DOHH2 (cell line): ENCODE data around the gene PPP4R4.

Source experiments
- H3F3A ChIP-seq: fragments of 200-600 bp; sonication (generic), shearing (Covaris generic); 2 replicates; pipeline ENCODE4 v1.6.0; 2016; ENCODE audit warnings: antibody characterized with exemption, mild to moderate bottlenecking; ENCODE audit not compliant: control insufficient read depth, insufficient read depth
- H3K27ac ChIP-seq: fragments of 200-600 bp; sonication (generic); 2 replicates; pipeline ENCODE4 v1.5.1; 2014; ENCODE audit warnings: low read depth, mild to moderate bottlenecking, low read length, moderate library complexity
- H3K27me3 ChIP-seq: fragments of 200-600 bp; sonication (generic); 2 replicates; pipeline ENCODE4 v1.6.1; 2014; ENCODE audit warnings: mild to moderate bottlenecking, low read length, mixed read lengths; ENCODE audit not compliant: control insufficient read depth
- H3K36me3 ChIP-seq: fragments of 200-600 bp; sonication (generic); 2 replicates; pipeline ENCODE4 v1.6.1; 2014; ENCODE audit warnings: mild to moderate bottlenecking, low read length, moderate library complexity, mixed read lengths; ENCODE audit not compliant: control insufficient read depth
- H3K4me1 ChIP-seq: fragments of 200-600 bp; sonication (generic); 2 replicates; pipeline ENCODE4 v1.6.1; 2014; ENCODE audit warnings: mild to moderate bottlenecking, low read length, mixed read lengths; ENCODE audit not compliant: control insufficient read depth
- H3K4me2 ChIP-seq: fragments of 200-600 bp; sonication (generic); 2 replicates; pipeline ENCODE4 v1.6.0; 2014; ENCODE audit warnings: mild to moderate bottlenecking, low read length, moderate library complexity
- H3K4me3 ChIP-seq: fragments of 200-600 bp; sonication (generic); 2 replicates; pipeline ENCODE4 v1.5.1; 2014; ENCODE audit warnings: mild to moderate bottlenecking, low read length, mixed read lengths
- H3K79me2 ChIP-seq: fragments of 200-600 bp; sonication (generic); 2 replicates; pipeline ENCODE4 v1.6.1; 2014; ENCODE audit warnings: mild to moderate bottlenecking, low read length, mixed read lengths; ENCODE audit not compliant: control insufficient read depth
- H3K9me2 ChIP-seq: fragments of 200-600 bp; sonication (generic); replicated peaks from 2 replicates; pipeline ENCODE4 v1.6.1; 2014; ENCODE audit warnings: mild to moderate bottlenecking, low read length, mixed read lengths; ENCODE audit not compliant: control insufficient read depth
- H3K9me3 ChIP-seq: fragments of 200-600 bp; sonication (generic); 2 replicates; pipeline ENCODE4 v1.6.1; 2014; ENCODE audit warnings: antibody characterized with exemption, low read length, mixed read lengths; ENCODE audit not compliant: control insufficient read depth, insufficient read depth
- H4K20me1 ChIP-seq: fragments of 200-600 bp; sonication (generic); 2 replicates; pipeline ENCODE4 v1.6.0; 2014; ENCODE audit warnings: low read depth, mild to moderate bottlenecking, antibody characterized with exemption, low read length, moderate library complexity; ENCODE audit not compliant: control insufficient read depth, insufficient read depth
- EZH2phosphoT487 ChIP-seq: fragments of 200-600 bp; sonication (generic); IDR thresholded peaks from 2 replicates; pipeline ENCODE4 v1.6.1; 2017; ENCODE audit warnings: borderline replicate concordance, mild to moderate bottlenecking, antibody characterized with exemption, low read length, moderate library complexity, mixed read lengths
- TF ChIP-seq, protein P1 (sequence below): fragments of 200-600 bp; sonication (generic); IDR thresholded peaks from one replicate; pipeline ENCODE4 v1.5.1; 2014; ENCODE audit warnings: antibody characterized with exemption, mild to moderate bottlenecking, low read depth, low read length; ENCODE audit not compliant: poor library complexity, severe bottlenecking

The PPP4R4 gene

DNA sequence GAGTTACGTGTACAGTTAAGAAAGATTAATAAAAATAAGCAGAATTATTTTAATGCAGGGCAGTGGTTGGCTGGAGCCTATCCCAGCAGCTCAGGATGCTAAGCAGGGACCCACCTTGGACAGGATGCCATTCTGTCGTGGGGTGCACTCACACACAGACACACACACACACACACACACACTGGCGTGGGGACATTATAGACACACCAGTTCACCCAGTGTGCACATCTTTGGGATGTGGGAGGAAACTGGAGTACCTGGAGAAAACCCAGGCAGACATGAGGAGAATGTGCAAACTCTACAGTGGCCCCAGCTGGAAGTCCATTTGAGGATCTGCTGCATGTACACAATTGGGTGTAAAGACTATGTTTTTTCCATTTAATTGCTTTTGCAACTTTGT is 31.9 kb upstream of the PPP4R4 start:
- no peak overlapping the region for H3K4me3 ChIP-seq
- H3K9me2 ChIP-seq = no peaks in the 10 kb centered on the region
- TF ChIP-seq EZH2phosphoT487 = no peak
- TF ChIP-seq, protein P1, sequence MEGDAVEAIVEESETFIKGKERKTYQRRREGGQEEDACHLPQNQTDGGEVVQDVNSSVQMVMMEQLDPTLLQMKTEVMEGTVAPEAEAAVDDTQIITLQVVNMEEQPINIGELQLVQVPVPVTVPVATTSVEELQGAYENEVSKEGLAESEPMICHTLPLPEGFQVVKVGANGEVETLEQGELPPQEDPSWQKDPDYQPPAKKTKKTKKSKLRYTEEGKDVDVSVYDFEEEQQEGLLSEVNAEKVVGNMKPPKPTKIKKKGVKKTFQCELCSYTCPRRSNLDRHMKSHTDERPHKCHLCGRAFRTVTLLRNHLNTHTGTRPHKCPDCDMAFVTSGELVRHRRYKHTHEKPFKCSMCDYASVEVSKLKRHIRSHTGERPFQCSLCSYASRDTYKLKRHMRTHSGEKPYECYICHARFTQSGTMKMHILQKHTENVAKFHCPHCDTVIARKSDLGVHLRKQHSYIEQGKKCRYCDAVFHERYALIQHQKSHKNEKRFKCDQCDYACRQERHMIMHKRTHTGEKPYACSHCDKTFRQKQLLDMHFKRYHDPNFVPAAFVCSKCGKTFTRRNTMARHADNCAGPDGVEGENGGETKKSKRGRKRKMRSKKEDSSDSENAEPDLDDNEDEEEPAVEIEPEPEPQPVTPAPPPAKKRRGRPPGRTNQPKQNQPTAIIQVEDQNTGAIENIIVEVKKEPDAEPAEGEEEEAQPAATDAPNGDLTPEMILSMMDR = no peak
- no peaks in the 10 kb centered on the region for H3K27me3 ChIP-seq
- H3F3A ChIP-seq = no peaks in the 10 kb centered on the region
- no peak overlapping the region for H3K27ac ChIP-seq
- H3K4me1 ChIP-seq = peaks cover 13% of the 10 kb centered on the region
- H3K36me3 ChIP-seq = no peaks in the 10 kb centered on the region
- H3K4me2 ChIP-seq = no peak overlapping the region
- no peaks in the 10 kb centered on the region for H4K20me1 ChIP-seq
- H3K79me2 ChIP-seq = no peaks in the 10 kb centered on the region
- no peaks in the 10 kb centered on the region for H3K9me3 ChIP-seq

DNA sequence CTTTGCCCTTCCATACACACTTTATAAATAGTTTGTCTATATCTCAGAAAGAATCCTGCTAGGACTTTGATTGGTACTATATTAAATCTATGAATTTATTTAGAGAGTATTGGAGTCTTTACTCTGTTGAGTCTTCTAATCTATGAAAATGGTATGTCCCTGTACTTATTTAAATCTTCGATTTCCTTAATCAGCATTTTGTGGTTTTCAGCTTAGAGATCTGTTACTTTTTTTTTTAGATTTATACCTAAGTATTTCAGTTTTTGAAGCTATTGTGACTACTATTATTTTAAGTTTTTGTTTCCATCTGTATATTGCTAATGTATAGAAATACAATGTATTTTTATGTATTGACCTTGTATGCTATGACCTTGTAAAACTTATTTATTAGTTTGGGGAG is 31.3 kb upstream of the PPP4R4 start:
- Histone ChIP-seq H3K4me3 (no peak overlapping the region), H3F3A (no peaks in the 10 kb centered on the region), H3K9me3 (no peaks in the 10 kb centered on the region), H3K36me3 (no peaks in the 10 kb centered on the region), H4K20me1 (no peaks in the 10 kb centered on the region), H3K79me2 (no peaks in the 10 kb centered on the region), H3K27ac (no peak overlapping the region), H3K4me1 (peaks cover 13% of the 10 kb centered on the region), H3K27me3 (no peaks in the 10 kb centered on the region), H3K4me2 (no peak overlapping the region), H3K9me2 (no peaks in the 10 kb centered on the region)
- no peak for TF ChIP-seq EZH2phosphoT487
- TF ChIP-seq, protein P1 = no peak

DNA sequence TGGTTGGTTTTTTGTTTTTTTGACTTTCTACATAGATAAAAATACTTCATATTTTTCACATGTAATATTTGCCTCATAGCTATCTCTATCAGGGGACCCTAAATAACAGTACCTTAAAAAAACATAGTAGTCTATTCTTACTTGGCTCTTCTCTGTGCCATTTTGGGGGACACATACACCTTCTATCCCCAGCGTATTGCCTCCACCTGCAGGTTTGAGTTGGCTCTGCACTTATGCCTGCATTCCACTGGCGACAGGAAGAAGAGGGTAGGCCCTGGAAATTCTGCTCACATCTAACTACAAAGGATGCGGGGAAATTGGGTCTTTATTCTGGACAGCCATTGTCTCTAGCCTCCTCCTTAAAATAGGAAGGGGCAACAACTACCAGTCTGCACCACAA is 30.9 kb upstream of the PPP4R4 start:
- TF ChIP-seq, protein P1 = peak; percentile 30
- TF ChIP-seq EZH2phosphoT487 = no peak
- H3K27ac ChIP-seq = no peak overlapping the region
- no peaks in the 10 kb centered on the region for H3K9me2 ChIP-seq
- no peak overlapping the region for H3K4me2 ChIP-seq
- no peaks in the 10 kb centered on the region for H3K27me3 ChIP-seq
- H3K36me3 ChIP-seq = no peaks in the 10 kb centered on the region
- H4K20me1 ChIP-seq = no peaks in the 10 kb centered on the region
- peaks cover 13% of the 10 kb centered on the region for H3K4me1 ChIP-seq
- H3K9me3 ChIP-seq = no peaks in the 10 kb centered on the region
- H3K79me2 ChIP-seq = no peaks in the 10 kb centered on the region
- no peaks in the 10 kb centered on the region for H3F3A ChIP-seq
- no peak overlapping the region for H3K4me3 ChIP-seq

DNA sequence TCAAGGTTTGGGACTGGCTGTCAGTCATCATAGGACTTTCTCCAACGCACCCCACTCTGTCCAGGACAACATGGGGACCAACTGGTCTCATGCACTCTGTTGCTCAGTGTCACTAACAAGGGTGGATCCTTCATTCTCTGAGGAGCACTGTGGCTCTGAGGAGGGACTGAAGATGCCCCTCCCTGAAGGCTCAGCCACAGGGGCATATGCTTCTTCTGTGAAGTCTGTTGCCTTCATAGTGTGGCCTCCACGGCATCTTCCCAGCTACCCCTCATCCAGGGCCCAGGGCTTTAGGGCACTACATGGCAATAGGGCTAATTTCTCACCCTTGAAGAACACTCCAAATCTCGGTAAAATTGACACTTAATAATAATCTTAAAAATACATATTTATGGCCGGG is 30.4 kb upstream of the PPP4R4 start:
- H3K36me3 ChIP-seq = no peaks in the 10 kb centered on the region
- H3K79me2 ChIP-seq = no peaks in the 10 kb centered on the region
- no peak overlapping the region for H3K27ac ChIP-seq
- TF ChIP-seq EZH2phosphoT487 = no peak
- TF ChIP-seq, protein P1 = no peak
- peaks cover 13% of the 10 kb centered on the region for H3K4me1 ChIP-seq
- H3K9me3 ChIP-seq = no peaks in the 10 kb centered on the region
- H3K4me2 ChIP-seq = no peak overlapping the region
- no peaks in the 10 kb centered on the region for H3K9me2 ChIP-seq
- H4K20me1 ChIP-seq = no peaks in the 10 kb centered on the region
- H3K27me3 ChIP-seq = no peaks in the 10 kb centered on the region
- no peaks in the 10 kb centered on the region for H3F3A ChIP-seq
- no peak overlapping the region for H3K4me3 ChIP-seq
